Subcutaneous adipose tissue (tissue), 4 donors: Measurements from ENCODE around the gene AQP3. TPM values are rescaled to one million over a fixed set of nuclear protein-coding genes. Genes with fewer than 3 reads are reported as not detected.

Experiments
- total RNA-seq, 4 donors: library from RNA; depleted of rRNA; stranded (reverse); fragments of >200 nt; gene quantifications; one replicate each; pipeline ENCODE4 v1.1.0, GENCODE V29; 2016
- TF ChIP-seq, protein P1 (sequence below): fragments of 450-650 bp; IDR thresholded peaks from one replicate; pipeline ENCODE4 v1.5.1; 2016; ENCODE audit warnings: low read depth, mild to moderate bottlenecking, control low read depth, antibody characterized with exemption, moderate library complexity

Gene AQP3
- total RNA-seq, 4 donors from 2014 or later = 2.1 to 38.1 (median 10.2) TPM

DNA sequence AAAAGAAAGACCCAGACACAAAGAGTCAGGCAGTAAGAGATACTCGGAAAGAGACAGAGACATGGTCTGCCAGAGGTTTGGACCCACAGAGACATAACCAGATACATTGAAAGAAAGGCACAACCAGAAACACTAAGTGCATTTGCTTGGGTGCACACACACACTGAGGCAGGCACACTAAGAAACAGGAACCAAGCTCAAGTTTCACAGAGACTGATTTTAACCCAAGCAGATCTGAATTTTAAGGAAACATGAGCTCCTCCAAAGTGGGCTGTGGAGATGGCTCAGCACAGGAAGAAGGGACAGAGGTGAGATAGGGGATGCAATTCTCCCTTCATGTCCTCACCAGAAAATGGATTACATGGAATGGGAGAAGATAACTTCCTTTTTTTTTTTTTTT, 9.5 kb downstream of the AQP3 start:
- TF ChIP-seq, protein P1, sequence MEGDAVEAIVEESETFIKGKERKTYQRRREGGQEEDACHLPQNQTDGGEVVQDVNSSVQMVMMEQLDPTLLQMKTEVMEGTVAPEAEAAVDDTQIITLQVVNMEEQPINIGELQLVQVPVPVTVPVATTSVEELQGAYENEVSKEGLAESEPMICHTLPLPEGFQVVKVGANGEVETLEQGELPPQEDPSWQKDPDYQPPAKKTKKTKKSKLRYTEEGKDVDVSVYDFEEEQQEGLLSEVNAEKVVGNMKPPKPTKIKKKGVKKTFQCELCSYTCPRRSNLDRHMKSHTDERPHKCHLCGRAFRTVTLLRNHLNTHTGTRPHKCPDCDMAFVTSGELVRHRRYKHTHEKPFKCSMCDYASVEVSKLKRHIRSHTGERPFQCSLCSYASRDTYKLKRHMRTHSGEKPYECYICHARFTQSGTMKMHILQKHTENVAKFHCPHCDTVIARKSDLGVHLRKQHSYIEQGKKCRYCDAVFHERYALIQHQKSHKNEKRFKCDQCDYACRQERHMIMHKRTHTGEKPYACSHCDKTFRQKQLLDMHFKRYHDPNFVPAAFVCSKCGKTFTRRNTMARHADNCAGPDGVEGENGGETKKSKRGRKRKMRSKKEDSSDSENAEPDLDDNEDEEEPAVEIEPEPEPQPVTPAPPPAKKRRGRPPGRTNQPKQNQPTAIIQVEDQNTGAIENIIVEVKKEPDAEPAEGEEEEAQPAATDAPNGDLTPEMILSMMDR = no peak

DNA sequence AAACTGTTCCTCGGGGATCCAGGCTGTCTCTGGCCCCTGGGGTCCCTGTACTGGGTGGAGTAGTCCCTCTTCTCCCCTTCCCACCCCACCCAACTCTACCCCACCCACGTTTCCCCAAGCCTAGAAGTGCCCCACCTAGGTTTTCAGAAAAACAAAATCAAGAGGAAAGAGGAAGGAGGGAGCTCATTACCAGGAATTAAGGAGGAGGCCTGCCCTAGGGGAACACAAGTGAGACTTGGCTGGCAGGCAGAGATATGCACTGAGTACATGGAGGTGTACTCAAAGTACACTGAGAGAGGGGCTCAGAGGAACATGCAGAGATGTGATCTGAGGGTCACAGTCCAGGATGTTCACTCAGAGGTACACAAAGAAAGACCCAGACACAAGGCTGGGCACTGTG, 10.2 kb downstream of the AQP3 start:
- TF ChIP-seq, protein P1 = no peak

DNA sequence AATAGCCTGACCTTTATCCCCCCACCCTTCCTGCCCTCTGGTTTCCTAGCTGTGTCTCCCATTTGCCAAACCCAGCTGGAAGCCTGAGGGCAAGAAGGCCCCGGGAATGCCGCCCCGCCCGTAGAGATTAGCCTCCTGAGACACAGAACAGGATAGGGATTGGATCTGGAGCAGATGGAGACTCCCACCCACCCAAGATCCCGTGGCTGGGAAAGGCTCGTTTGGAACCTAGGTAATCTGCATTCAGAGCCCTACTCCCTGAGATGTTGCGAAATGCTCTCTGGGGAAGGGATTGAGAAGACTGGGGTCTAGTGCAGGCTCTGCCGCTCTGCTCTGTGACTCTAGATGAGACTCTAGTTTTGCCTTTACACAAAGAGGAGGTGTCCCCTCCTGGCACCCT, 10.9 kb downstream of the AQP3 start:
- TF ChIP-seq, protein P1 = no peak

DNA sequence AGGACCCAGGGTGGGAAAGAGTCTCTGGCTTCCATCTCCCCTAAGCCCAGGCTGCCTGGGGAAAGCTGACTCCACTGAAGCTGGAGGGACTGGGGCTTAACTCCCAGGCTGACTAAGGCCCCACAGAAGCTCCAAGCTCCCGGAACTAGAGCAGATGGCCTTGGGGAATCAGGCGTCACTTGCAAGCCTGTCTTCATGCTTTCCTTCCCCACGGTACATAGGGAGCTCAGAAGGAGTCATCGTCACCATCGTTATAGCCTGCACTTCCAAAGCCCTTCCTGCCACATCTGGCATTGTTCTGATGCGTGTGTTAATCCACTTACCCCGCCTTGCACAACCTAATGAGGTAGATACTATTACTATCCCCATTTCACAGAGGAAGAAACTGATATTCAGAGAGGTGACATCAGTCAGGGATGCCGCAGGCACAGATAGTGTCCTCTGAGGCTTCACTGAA, 11.5 kb downstream of the AQP3 start:
- TF ChIP-seq, protein P1 = no peak

DNA sequence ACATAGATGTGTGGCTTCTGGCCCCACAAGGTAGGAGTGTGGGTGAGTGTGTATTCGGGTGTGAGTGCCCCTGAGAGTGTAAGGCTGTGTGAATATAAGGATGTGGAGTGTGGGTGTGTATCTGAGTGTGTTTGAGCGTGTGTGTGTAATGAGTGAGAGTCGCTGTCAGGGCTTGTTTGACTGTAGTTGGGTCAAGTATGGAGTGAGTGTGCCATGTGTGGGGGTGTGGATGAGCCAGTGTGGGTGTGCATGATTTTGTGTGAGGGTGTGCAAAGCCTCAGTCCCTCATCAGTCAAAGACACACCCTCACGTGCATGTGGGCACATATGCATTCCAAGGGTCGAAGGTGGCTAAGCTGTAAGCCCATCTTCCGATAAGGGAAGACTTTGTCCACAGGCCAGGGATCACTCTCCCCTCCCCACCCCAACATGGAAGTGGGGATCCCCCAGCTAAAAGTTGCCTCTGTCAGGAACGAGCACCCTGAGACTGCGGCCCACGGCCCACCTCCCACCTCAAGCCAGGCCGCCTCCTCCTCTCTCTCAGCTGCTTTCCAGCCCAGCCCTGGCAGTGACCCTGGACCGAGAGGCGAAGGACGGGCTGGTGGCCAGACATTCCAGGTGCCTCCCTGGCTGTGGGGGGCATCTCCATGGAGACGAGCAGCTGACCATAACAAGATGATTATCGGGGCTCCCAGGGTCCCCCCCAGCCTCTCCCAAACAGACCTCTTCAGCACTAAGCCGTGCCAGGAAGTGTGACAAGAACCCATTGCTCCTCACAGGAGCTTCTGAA, 12.9 kb downstream of the AQP3 start:
- TF ChIP-seq, protein P1 = no peak

DNA sequence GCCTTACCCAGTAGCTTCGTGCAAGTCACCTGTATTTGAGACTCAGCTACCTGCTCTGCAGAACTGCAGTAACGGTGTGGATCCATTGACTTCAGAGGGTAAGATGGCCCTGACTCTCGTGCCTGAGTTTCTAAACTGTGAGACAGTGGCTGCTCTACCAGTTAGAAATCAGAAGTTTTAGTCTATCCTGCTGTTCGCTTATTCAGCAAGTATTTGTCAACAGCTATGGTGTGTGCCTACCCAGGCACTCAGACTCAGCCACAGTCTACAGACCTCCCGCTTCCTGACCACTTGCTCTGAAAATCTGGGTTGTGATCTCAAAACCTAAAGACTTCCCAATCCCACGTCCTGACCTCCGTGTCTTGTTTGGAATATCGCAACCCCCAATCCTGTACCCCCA, 13.5 kb downstream of the AQP3 start:
- TF ChIP-seq, protein P1 = no peak

DNA sequence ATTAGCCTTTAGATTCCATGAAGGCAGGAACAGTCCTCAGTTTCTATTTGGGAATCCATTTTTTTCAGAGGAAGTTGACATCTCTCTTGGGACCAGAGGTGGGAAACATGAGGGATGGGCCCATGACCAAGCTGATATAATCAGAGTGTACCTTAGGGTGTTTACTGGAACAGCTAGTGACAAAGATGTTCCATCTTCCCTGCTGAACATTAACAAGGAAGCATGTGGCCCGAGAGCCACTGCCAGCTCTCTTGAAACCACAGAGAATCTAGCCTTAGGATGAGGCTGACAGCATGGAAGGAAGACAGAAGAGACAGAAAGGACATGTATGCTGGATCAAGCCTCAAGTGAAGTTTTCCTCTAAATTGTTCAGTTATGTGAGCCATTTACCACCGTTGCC, 16.0 kb downstream of the AQP3 start:
- TF ChIP-seq, protein P1 = no peak
